ENCODE data around the gene ARL2BP. TPM values are rescaled to one million over a fixed set of nuclear protein-coding genes. Genes with fewer than 3 reads are reported as not detected.

The ARL2BP gene
- total and polyA plus RNA-seq, 10 of the 15 experiments (the other 5 are each of a cell fraction or from before 2014, with no cell fraction given) = 12.5 to 56.6 (median 29.7) TPM

GRCh38 chr16:57235128-57236021, 9.7 kb upstream of the ARL2BP start:
- Histone ChIP-seq H3K36me3 (ENCODE audit: control insufficient read depth in 2 of 2, insufficient read depth in 2 of 2, low read length in 1 of 2) (peaks cover 5 to 45% of the 10 kb centered on the region in 2 experiments; a peak in 3 of 4 replicates), H3K9ac (ENCODE audit: control insufficient read depth, insufficient read depth, low read length) (no peak overlapping the region), H3K27me3 (replicated peaks in 1 of 2; ENCODE audit: control insufficient read depth in 2 of 2, insufficient read depth in 2 of 2, low read length in 1 of 2) (no peaks in the 10 kb centered on the region), H3K4me1 (ENCODE audit: control insufficient read depth, insufficient read depth, low read length) (peaks cover 9% of the 10 kb centered on the region), H3K9me3 (replicated peaks; ENCODE audit: control insufficient read depth, insufficient read depth, low read length) (no peaks in the 10 kb centered on the region), H3K4me2 (ENCODE audit: control insufficient read depth, insufficient read depth) (no peak overlapping the region), H3K27ac (ENCODE audit: control insufficient read depth, insufficient read depth) (0 out of 2 replicates have a peak overlapping the region, but pooled peaks have one; percentile 15), H3K79me2 (ENCODE audit: control insufficient read depth, insufficient read depth, low read length) (no peaks in the 10 kb centered on the region), H4K20me1 (ENCODE audit: control insufficient read depth, insufficient read depth) (no peaks in the 10 kb centered on the region), H2AFZ (ENCODE audit: control insufficient read depth, low read depth, low read length) (no peak overlapping the region), H3K4me3 (no peak overlapping the region)
- TF ChIP-seq CREB1 (IDR thresholded peaks at IDR 0.05; ENCODE audit: low read depth) (peak; percentile 39; the same call in 1 of the 2 replicates), STAT1 (conservative IDR thresholded peaks at IDR 0.05) (no peak), CREM (IDR thresholded peaks at IDR 0.05; ENCODE audit: low read depth) (no peak), RB1 (IDR thresholded peaks at IDR 0.05; ENCODE audit: borderline replicate concordance) (no peak), MEF2B (IDR thresholded peaks at IDR 0.05; ENCODE audit: partially characterized antibody, poor library complexity, severe bottlenecking) (peak; percentile 33), JUNB (IDR thresholded peaks at IDR 0.05) (peak; percentile 64), MEF2A (IDR thresholded peaks at IDR 0.05; ENCODE audit: insufficient read depth, low read depth, low read length) (peak; percentile 42; the same call in 1 of the 2 replicates)
- SMC1A ChIA-PET (ENCODE audit: uncharacterized antibody, unreplicated experiment) = interaction anchor here (0.8 to 2.1 kb wide), 10 partner anchors 8 to 183 kb away, joined by 3 to 7 read pairs (median 4); partner anchors contain the start of gene ARL2BP
- peak; percentile 31 for FAIRE-seq
- WGBS (ENCODE audit: insufficient coverage, insufficient replicate concordance, low lambda C conversion rate, missing lambda C conversion rate) = 30% methylated on average over 8 of the region's 8 CpGs
- DNase-seq (ENCODE audit: low read depth, low spot score) = no peak
- ATAC-seq = peak; percentile 44
- in situ Hi-C loops (cut with MboI) (no loop called here), intact Hi-C loops (cut with micrococcal nuclease; ENCODE audit: unreplicated experiment) (no loop called here)
- BruUV-seq (replicated peaks) = no TSS peak
- RAD21 ChIA-PET (ENCODE audit: unreplicated experiment) = interaction anchor here (0.8 to 2.2 kb wide), 3 partner anchors 38 to 181 kb away, joined by 3 to 8 read pairs (median 4); no protein-coding TSS in a partner anchor
- POLR2A ChIA-PET = interaction anchor here (0.5 to 1.7 kb wide), 4 partner anchors 10 to 116 kb away, joined by 3 to 4 read pairs (median 4); partner anchors contain the start of gene ARL2BP
- CTCF ChIA-PET = interaction anchor here (1.1 to 1.4 kb wide), 4 partner anchors 10 to 187 kb away, joined by 3 to 7 read pairs (median 4); partner anchors contain the start of gene ARL2BP
